Measurements from ENCODE around the gene GTF2A1.

GTF2A1 gene

GRCh38 chr14:81133400-81133799, 87.4 kb downstream of the GTF2A1 start:
- DNase-seq (no peak), ATAC-seq (replicated peaks) (no peak)
- H3K4me3 Mint-ChIP-seq: no peak overlapping the region
- peaks cover 0 to 6% of the 10 kb centered on the region in 2 donors for H3K27me3 Mint-ChIP-seq
- no peak overlapping the region for H3K27ac Mint-ChIP-seq
- no peaks in the 10 kb centered on the region for H3K9me3 Mint-ChIP-seq
- no peaks in the 10 kb centered on the region for H3K4me1 Mint-ChIP-seq (ENCODE audit: low read depth in 2 of 2)
- no peaks in the 10 kb centered on the region for H3K36me3 Mint-ChIP-seq (ENCODE audit: insufficient read depth)

GRCh38 chr14:81132468-81132867, 88.3 kb downstream of the GTF2A1 start:
- ATAC-seq (replicated peaks) (no peak), DNase-seq (no peak)
- Mint-ChIP-seq H3K36me3 (ENCODE audit: insufficient read depth) (no peaks in the 10 kb centered on the region), H3K4me3 (no peak overlapping the region), H3K27me3 (peaks cover 0 to 6% of the 10 kb centered on the region in 2 donors), H3K4me1 (ENCODE audit: low read depth in 2 of 2) (no peaks in the 10 kb centered on the region), H3K9me3 (no peaks in the 10 kb centered on the region), H3K27ac (no peak overlapping the region)

GRCh38 chr14:81129242-81129641, 91.5 kb downstream of the GTF2A1 start:
- no peaks in the 10 kb centered on the region for H3K36me3 Mint-ChIP-seq (ENCODE audit: insufficient read depth)
- H3K27ac Mint-ChIP-seq: no peak overlapping the region
- no peak for DNase-seq
- no peaks in the 10 kb centered on the region for H3K9me3 Mint-ChIP-seq
- no peak for ATAC-seq (replicated peaks)
- H3K4me3 Mint-ChIP-seq: no peak overlapping the region
- H3K27me3 Mint-ChIP-seq: peaks cover 0 to 6% of the 10 kb centered on the region in 2 donors
- H3K4me1 Mint-ChIP-seq (ENCODE audit: low read depth in 2 of 2): no peaks in the 10 kb centered on the region

- H3K36me3 Mint-ChIP-seq (ENCODE audit: insufficient read depth): no peaks in the 10 kb centered on the region
- no peak for ATAC-seq (replicated peaks)
- no peak overlapping the region for H3K4me3 Mint-ChIP-seq
- no peaks in the 10 kb centered on the region for H3K9me3 Mint-ChIP-seq
- no peak overlapping the region for H3K27ac Mint-ChIP-seq
- H3K4me1 Mint-ChIP-seq (ENCODE audit: low read depth in 2 of 2): no peaks in the 10 kb centered on the region
- DNase-seq: no peak
- no peaks in the 10 kb centered on the region for H3K27me3 Mint-ChIP-seq
Measured at GRCh38 chr14:81127785-81128184, 93.0 kb downstream of the GTF2A1 start.

GRCh38 chr14:81125536-81125935, 95.2 kb downstream of the GTF2A1 start:
- DNase-seq (no peak), ATAC-seq (replicated peaks) (no peak)
- H3K4me1 Mint-ChIP-seq (ENCODE audit: low read depth in 2 of 2): no peaks in the 10 kb centered on the region
- H3K9me3 Mint-ChIP-seq: no peaks in the 10 kb centered on the region
- H3K4me3 Mint-ChIP-seq: no peak overlapping the region
- H3K27ac Mint-ChIP-seq: no peak overlapping the region
- no peaks in the 10 kb centered on the region for H3K27me3 Mint-ChIP-seq
- no peaks in the 10 kb centered on the region for H3K36me3 Mint-ChIP-seq (ENCODE audit: insufficient read depth)
